Stimulated activated effector memory CD8-positive, alpha-beta T cell treated with anti-CD3 and anti-CD28 coated beads, Interleukin-12 subunit alpha, Interleukin-12 subunit beta, amount 100 ng/mL, for 72 hours (primary cell): Measurements from ENCODE around the gene EIF4EBP2.

Experiments used
- ATAC-seq: fragments of 150-1000 bp; cut with Tn5 transposase; 2 replicates; pipeline ENCODE4 v1.10.0; 2021
- DNase-seq, 2 donors: peaks; one replicate each; pipeline ENCODE4 v3.0.0; 2021 to 2022; ENCODE audit warnings: low spot score in 2 of 2
- H3K27ac Mint-ChIP-seq: one replicate; pipeline ENCODE4 v1.8.0; 2022; ENCODE audit warnings: mild to moderate bottlenecking, mixed read lengths
- H3K36me3 Mint-ChIP-seq: one replicate; pipeline ENCODE4 v1.8.0; 2022; ENCODE audit warnings: mild to moderate bottlenecking, mixed read lengths
- H3K4me1 Mint-ChIP-seq: one replicate; pipeline ENCODE4 v1.8.0; 2022; ENCODE audit warnings: mixed read lengths
- H3K4me3 Mint-ChIP-seq: one replicate; pipeline ENCODE4 v1.8.0; 2022; ENCODE audit warnings: mild to moderate bottlenecking, mixed read lengths
- H3K9me3 Mint-ChIP-seq: one replicate; pipeline ENCODE4 v1.8.0; 2022; ENCODE audit warnings: mixed read lengths

Gene EIF4EBP2

GRCh38 chr10:70405037-70405824 is 1.3 kb downstream of the EIF4EBP2 start:
- H3K36me3 Mint-ChIP-seq: peaks cover 19% of the 10 kb centered on the region
- peak in 1 of 2 donors; percentile 61 for DNase-seq
- peaks cover 56% of the 10 kb centered on the region for H3K4me1 Mint-ChIP-seq

GRCh38 chr10:70409772-70410171 is 5.8 kb downstream of the EIF4EBP2 start:
- Mint-ChIP-seq H3K27ac (no peak overlapping the region), H3K4me1 (peaks cover 52% of the 10 kb centered on the region), H3K36me3 (peaks cover 28% of the 10 kb centered on the region), H3K9me3 (no peaks in the 10 kb centered on the region), H3K4me3 (no peak overlapping the region)
- no peak for ATAC-seq
- no peak for DNase-seq

More at GRCh38 chr10:70405037-70405824, 1.3 kb downstream of the EIF4EBP2 start:
- no peaks in the 10 kb centered on the region for H3K9me3 Mint-ChIP-seq
- peak overlapping the region; percentile 100 for H3K4me3 Mint-ChIP-seq
- ATAC-seq: peak; percentile 59
- peak overlapping the region; percentile 97 for H3K27ac Mint-ChIP-seq

- Mint-ChIP-seq H3K4me1 (peaks cover 52% of the 10 kb centered on the region), H3K4me3 (no peak overlapping the region), H3K36me3 (peaks cover 28% of the 10 kb centered on the region), H3K27ac (no peak overlapping the region), H3K9me3 (no peaks in the 10 kb centered on the region)
- DNase-seq: no peak
- ATAC-seq: no peak
These were observed 6.7 kb downstream of the EIF4EBP2 start for GRCh38 chr10:70410608-70411007.

GRCh38 chr10:70412356-70412755 is 8.4 kb downstream of the EIF4EBP2 start:
- Mint-ChIP-seq H3K4me1 (peaks cover 48% of the 10 kb centered on the region), H3K27ac (no peak overlapping the region), H3K36me3 (peaks cover 31% of the 10 kb centered on the region), H3K9me3 (no peaks in the 10 kb centered on the region), H3K4me3 (no peak overlapping the region)
- DNase-seq (no peak), ATAC-seq (no peak)

GRCh38 chr10:70417568-70417967 is 13.6 kb downstream of the EIF4EBP2 start:
- Mint-ChIP-seq H3K4me1 (peaks cover 35% of the 10 kb centered on the region), H3K36me3 (peaks cover 45% of the 10 kb centered on the region), H3K4me3 (no peak overlapping the region), H3K9me3 (no peaks in the 10 kb centered on the region), H3K27ac (peak overlapping the region; percentile 83)
- no peak for DNase-seq
- ATAC-seq: peak; percentile 91

GRCh38 chr10:70418229-70418628 is 14.3 kb downstream of the EIF4EBP2 start:
- peaks cover 52% of the 10 kb centered on the region for H3K36me3 Mint-ChIP-seq
- DNase-seq: no peak
- peak; percentile 80 for ATAC-seq
- H3K9me3 Mint-ChIP-seq: no peaks in the 10 kb centered on the region
- H3K4me3 Mint-ChIP-seq: no peak overlapping the region
- H3K27ac Mint-ChIP-seq: peak overlapping the region; percentile 83
- peaks cover 29% of the 10 kb centered on the region for H3K4me1 Mint-ChIP-seq

GRCh38 chr10:70418713-70419112 is 14.8 kb downstream of the EIF4EBP2 start:
- ATAC-seq (no peak), DNase-seq (no peak)
- no peak overlapping the region for H3K27ac Mint-ChIP-seq
- peaks cover 54% of the 10 kb centered on the region for H3K36me3 Mint-ChIP-seq
- no peak overlapping the region for H3K4me3 Mint-ChIP-seq
- no peaks in the 10 kb centered on the region for H3K9me3 Mint-ChIP-seq
- peaks cover 28% of the 10 kb centered on the region for H3K4me1 Mint-ChIP-seq

- no peaks in the 10 kb centered on the region for H3K4me1 Mint-ChIP-seq
- ATAC-seq: no peak
- H3K36me3 Mint-ChIP-seq: peaks cover 88% of the 10 kb centered on the region
- peak overlapping the region; percentile 23 for H3K27ac Mint-ChIP-seq
- H3K9me3 Mint-ChIP-seq: no peaks in the 10 kb centered on the region
- DNase-seq: no peak
- H3K4me3 Mint-ChIP-seq: no peak overlapping the region
These were observed 20.4 kb downstream of the EIF4EBP2 start for GRCh38 chr10:70424320-70424719.

- H3K4me3 Mint-ChIP-seq: no peak overlapping the region
- H3K9me3 Mint-ChIP-seq: no peaks in the 10 kb centered on the region
- DNase-seq (no peak), ATAC-seq (no peak)
- no peaks in the 10 kb centered on the region for H3K4me1 Mint-ChIP-seq
- peaks cover 81% of the 10 kb centered on the region for H3K36me3 Mint-ChIP-seq
- peak overlapping the region; percentile 23 for H3K27ac Mint-ChIP-seq
These were observed 21.2 kb downstream of the EIF4EBP2 start for GRCh38 chr10:70425096-70425495.

GRCh38 chr10:70426823-70427222 is 22.9 kb downstream of the EIF4EBP2 start:
- peaks cover 2% of the 10 kb centered on the region for H3K4me1 Mint-ChIP-seq
- no peak overlapping the region for H3K4me3 Mint-ChIP-seq
- peaks cover 63% of the 10 kb centered on the region for H3K36me3 Mint-ChIP-seq
- peak overlapping the region; percentile 37 for H3K27ac Mint-ChIP-seq
- ATAC-seq (no peak), DNase-seq (no peak)
- no peaks in the 10 kb centered on the region for H3K9me3 Mint-ChIP-seq

- Mint-ChIP-seq H3K9me3 (no peaks in the 10 kb centered on the region), H3K36me3 (peaks cover 27% of the 10 kb centered on the region), H3K27ac (no peak overlapping the region), H3K4me3 (no peak overlapping the region), H3K4me1 (peaks cover 15% of the 10 kb centered on the region)
- DNase-seq (no peak), ATAC-seq (no peak)
These were observed 26.8 kb downstream of the EIF4EBP2 start for GRCh38 chr10:70430493-70431445.

GRCh38 chr10:70432101-70432500 is 28.2 kb downstream of the EIF4EBP2 start:
- no peak for ATAC-seq
- no peak for DNase-seq
- Mint-ChIP-seq H3K4me3 (no peak overlapping the region), H3K36me3 (peaks cover 14% of the 10 kb centered on the region), H3K27ac (no peak overlapping the region), H3K4me1 (peaks cover 15% of the 10 kb centered on the region), H3K9me3 (no peaks in the 10 kb centered on the region)

- Mint-ChIP-seq H3K4me1 (peaks cover 15% of the 10 kb centered on the region), H3K27ac (no peak overlapping the region), H3K9me3 (no peaks in the 10 kb centered on the region), H3K4me3 (no peak overlapping the region), H3K36me3 (peaks cover 8% of the 10 kb centered on the region)
- ATAC-seq: no peak
- no peak for DNase-seq
These were observed 28.8 kb downstream of the EIF4EBP2 start for GRCh38 chr10:70432561-70433263.

- ATAC-seq: no peak
- Mint-ChIP-seq H3K4me3 (no peak overlapping the region), H3K4me1 (peaks cover 15% of the 10 kb centered on the region), H3K9me3 (no peaks in the 10 kb centered on the region), H3K36me3 (no peaks in the 10 kb centered on the region), H3K27ac (no peak overlapping the region)
- no peak for DNase-seq
These were observed 29.8 kb downstream of the EIF4EBP2 start for GRCh38 chr10:70433581-70434280.
